Measurements from ENCODE around the gene TMEM258.
A peak's percentile ranks its signal among the peaks of the same experiment; 100 is the strongest.

TMEM258 gene

GRCh38 chr11:61766353-61766841, 26.0 kb downstream of the TMEM258 start:
- DNase-seq (ENCODE audit: low read depth, low spot score): no peak

GRCh38 chr11:61765550-61766253, 26.7 kb downstream of the TMEM258 start:
- DNase-seq (ENCODE audit: low read depth, low spot score): no peak
- no peak overlapping the region for H3K4me3 ChIP-seq (ENCODE audit: low read length)

More at GRCh38 chr11:61766353-61766841, 26.0 kb downstream of the TMEM258 start:
- H3K4me3 ChIP-seq (ENCODE audit: low read length): no peak overlapping the region

GRCh38 chr11:61764606-61765260, 27.7 kb downstream of the TMEM258 start:
- H3K4me3 ChIP-seq (ENCODE audit: low read length): no peak overlapping the region
- DNase-seq (ENCODE audit: low read depth, low spot score): no peak

- no peak overlapping the region for H3K4me3 ChIP-seq (ENCODE audit: low read length)
- no peak for DNase-seq (ENCODE audit: low read depth, low spot score)
These were observed 28.3 kb downstream of the TMEM258 start for GRCh38 chr11:61763930-61764605.

- H3K4me3 ChIP-seq (ENCODE audit: low read length): no peak overlapping the region
- DNase-seq (ENCODE audit: low read depth, low spot score): no peak
These were observed 29.6 kb downstream of the TMEM258 start for GRCh38 chr11:61762798-61763197.

GRCh38 chr11:61762223-61762615, 30.2 kb downstream of the TMEM258 start:
- no peak overlapping the region for H3K4me3 ChIP-seq (ENCODE audit: low read length)
- DNase-seq (ENCODE audit: low read depth, low spot score): no peak

- H3K4me3 ChIP-seq (ENCODE audit: low read length): no peak overlapping the region
- DNase-seq (ENCODE audit: low read depth, low spot score): no peak
These were observed 30.8 kb downstream of the TMEM258 start for GRCh38 chr11:61761440-61762222.

GRCh38 chr11:61760946-61761345, 31.5 kb downstream of the TMEM258 start:
- DNase-seq (ENCODE audit: low read depth, low spot score): no peak
- H3K4me3 ChIP-seq (ENCODE audit: low read length): no peak overlapping the region

- DNase-seq (ENCODE audit: low read depth, low spot score): no peak
- no peak overlapping the region for H3K4me3 ChIP-seq (ENCODE audit: low read length)
These were observed 35.1 kb downstream of the TMEM258 start for GRCh38 chr11:61757213-61757862.

GRCh38 chr11:61756452-61757212, 35.8 kb downstream of the TMEM258 start:
- DNase-seq (ENCODE audit: low read depth, low spot score): no peak
- no peak overlapping the region for H3K4me3 ChIP-seq (ENCODE audit: low read length)

- no peak for DNase-seq (ENCODE audit: low read depth, low spot score)
- no peak overlapping the region for H3K4me3 ChIP-seq (ENCODE audit: low read length)
These were observed 36.3 kb downstream of the TMEM258 start for GRCh38 chr11:61756147-61756451.

- H3K4me3 ChIP-seq (ENCODE audit: low read length): no peak overlapping the region
- no peak for DNase-seq (ENCODE audit: low read depth, low spot score)
These were observed 37.6 kb downstream of the TMEM258 start for GRCh38 chr11:61754534-61755482.

GRCh38 chr11:61753672-61754071, 38.7 kb downstream of the TMEM258 start:
- H3K4me3 ChIP-seq (ENCODE audit: low read length): no peak overlapping the region
- DNase-seq (ENCODE audit: low read depth, low spot score): no peak

GRCh38 chr11:61752925-61753521, 39.4 kb downstream of the TMEM258 start:
- peak overlapping the region; percentile 47 for H3K4me3 ChIP-seq (ENCODE audit: low read length)
- DNase-seq (ENCODE audit: low read depth, low spot score): no peak

GRCh38 chr11:61752117-61752924, 40.1 kb downstream of the TMEM258 start, which contains the start of gene MYRF:
Gene MYRF, plus strand, starts transcription at chr11:61752636. Its CDS starts 109 bp downstream, at chr11:61752745.
- DNase-seq (ENCODE audit: low read depth, low spot score): no peak
- peak within 1 kb of the TSS; percentile 47 for H3K4me3 ChIP-seq (ENCODE audit: low read length)

- no peak overlapping the region for H3K4me3 ChIP-seq (ENCODE audit: low read length)
- no peak for DNase-seq (ENCODE audit: low read depth, low spot score)
These were observed 41.0 kb downstream of the TMEM258 start for GRCh38 chr11:61751384-61751783.

Measured in Jurkat, Clone E6-1 (cell line).